Fibroblast of lung (primary cell): ENCODE results near the gene KRT38.

Experiments
- CTCF ChIP-seq, 2 donors: IDR thresholded peaks in 1 of 2; conservative IDR thresholded peaks in 1 of 2; 1 replicate in 1 of 2; 2 replicates in 1 of 2; pipeline ENCODE4 v1.5.1; 2011 to 2012; ENCODE audit warnings: low read length in 2 of 2, control low read depth in 1 of 2, inconsistent platforms in 1 of 2, low read depth in 1 of 2, mild to moderate bottlenecking in 1 of 2
- EZH2 ChIP-seq: IDR thresholded peaks from 2 replicates; pipeline ENCODE4 v1.5.1; 2012; ENCODE audit warnings: low read length, control low read depth, mild to moderate bottlenecking; ENCODE audit errors: missing control alignments

- TF ChIP-seq CTCF (conservative IDR thresholded peaks at IDR 0.05 in 1 of 2, IDR thresholded peaks at IDR 0.05 in 1 of 2; ENCODE audit: low read depth in 1 of 2, low read length in 2 of 2) (no peak), EZH2 (no peak)
Measured at GRCh38 chr17:41481036-41481435, 40.3 kb upstream of the KRT38 start, which contains the start of gene KRT35.
